HG03196 (cell line): ENCODE data around the gene SMYD5.
"Not testable (repeated sequence)": the region's sequence is repeated elsewhere in the genome, so short reads cannot be mapped to it uniquely, and the experiment has no call there.

Experiments used
- ATAC-seq: cut with Tn5 transposase; IDR thresholded peaks from one replicate; pipeline ENCODE4 v1.9.1; 2021; ENCODE audit not compliant: unreplicated experiment

SMYD5 gene

GRCh38 chr2:73258913-73259215, 44.8 kb downstream of the SMYD5 start:
- no peak for ATAC-seq

- ATAC-seq: no peak
These were observed 45.2 kb downstream of the SMYD5 start for GRCh38 chr2:73259276-73259675.

GRCh38 chr2:73259704-73260337, 45.8 kb downstream of the SMYD5 start:
- no peak for ATAC-seq

GRCh38 chr2:73260338-73260984, 46.4 kb downstream of the SMYD5 start:
- ATAC-seq: no peak

GRCh38 chr2:73262108-73262651, 48.1 kb downstream of the SMYD5 start:
- no peak for ATAC-seq

- not testable (repeated sequence) for ATAC-seq
These were observed 48.8 kb downstream of the SMYD5 start for GRCh38 chr2:73262691-73263429.

- no peak for ATAC-seq
These were observed 49.7 kb downstream of the SMYD5 start for GRCh38 chr2:73263540-73264331.

GRCh38 chr2:73264332-73264606, 50.2 kb downstream of the SMYD5 start:
- ATAC-seq: no peak

GRCh38 chr2:73264783-73265182, 50.7 kb downstream of the SMYD5 start:
- ATAC-seq: no peak

- ATAC-seq: no peak
These were observed 51.4 kb downstream of the SMYD5 start for GRCh38 chr2:73265298-73266060.

- no peak for ATAC-seq
These were observed 52.2 kb downstream of the SMYD5 start for GRCh38 chr2:73266061-73266901.

GRCh38 chr2:73267008-73267407, 53.0 kb downstream of the SMYD5 start:
- ATAC-seq: no peak

- ATAC-seq: no peak
These were observed 54.4 kb downstream of the SMYD5 start for GRCh38 chr2:73268366-73268829.

GRCh38 chr2:73268830-73269685, 55.0 kb downstream of the SMYD5 start:
- no peak for ATAC-seq

GRCh38 chr2:73269686-73270465, 55.8 kb downstream of the SMYD5 start:
- no peak for ATAC-seq

GRCh38 chr2:73272270-73272669, 58.2 kb downstream of the SMYD5 start:
- no peak for ATAC-seq
